BE2C (cell line): ENCODE results near the gene CSNK1G3.

Source experiments
- DNase-seq: peaks from one replicate; pipeline ENCODE4 v3.0.0-alpha.2; 2020
- H3K27me3 ChIP-seq: fragments of 250-450 bp; sonication (Bioruptor Pico); 2 replicates; pipeline ENCODE4 v1.5.1; 2020; ENCODE audit warnings: mild to moderate bottlenecking
- H3K36me3 ChIP-seq: fragments of 250-450 bp; sonication (Bioruptor Pico); 2 replicates; pipeline ENCODE4 v1.5.1; 2020; ENCODE audit warnings: mild to moderate bottlenecking
- H3K4me1 ChIP-seq: fragments of 250-450 bp; sonication (Bioruptor Pico); 2 replicates; pipeline ENCODE4 v1.5.1; 2020
- H3K4me3 ChIP-seq: 2 replicates; pipeline ENCODE4 v1.5.1; 2011; ENCODE audit warnings: low read depth, low read length
- H3K9me3 ChIP-seq: fragments of 250-450 bp; sonication (Bioruptor Pico); 2 replicates; pipeline ENCODE4 v1.5.1; 2020
- CTCF ChIP-seq: IDR thresholded peaks from 2 replicates; pipeline ENCODE4 v1.5.1; 2012; ENCODE audit warnings: mild to moderate bottlenecking, low read depth, low read length

Gene CSNK1G3

DNA sequence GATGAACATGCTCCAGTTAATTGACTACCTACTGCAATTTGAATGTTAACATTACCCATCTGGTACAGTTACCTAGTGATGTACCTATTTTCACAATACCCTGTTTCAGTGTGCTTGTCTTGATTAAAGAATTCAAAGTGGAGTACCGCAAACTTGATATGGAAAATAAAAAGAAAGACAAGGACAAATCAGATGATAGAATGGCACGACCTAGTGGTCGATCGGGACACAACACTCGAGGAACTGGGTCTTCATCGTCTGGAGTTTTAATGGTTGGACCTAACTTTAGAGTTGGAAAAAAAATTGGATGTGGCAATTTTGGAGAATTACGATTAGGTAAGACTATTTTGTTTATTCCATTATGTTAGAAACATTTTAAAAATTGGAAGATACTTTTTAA, 33.5 kb downstream of the CSNK1G3 start:
- TF ChIP-seq CTCF, result peak; percentile 85
- Histone ChIP-seq H3K4me1 (peaks cover 3% of the 10 kb centered on the region), H3K36me3 (no peaks in the 10 kb centered on the region), H3K4me3 (no peak overlapping the region), H3K27me3 (no peaks in the 10 kb centered on the region), H3K9me3 (no peaks in the 10 kb centered on the region)
- DNase-seq, result peak; percentile 58

- DNase-seq, result no peak
- no peaks in the 10 kb centered on the region for H3K27me3 ChIP-seq
- H3K4me3 ChIP-seq, result no peak overlapping the region
- no peaks in the 10 kb centered on the region for H3K36me3 ChIP-seq
- peaks cover 3% of the 10 kb centered on the region for H3K4me1 ChIP-seq
- H3K9me3 ChIP-seq, result no peaks in the 10 kb centered on the region
- no peak for TF ChIP-seq CTCF
Measured at GRCh38 chr5:123546657-123547056, 34.7 kb downstream of the CSNK1G3 start.

GRCh38 chr5:123549256-123549904, 37.4 kb downstream of the CSNK1G3 start:
- H3K9me3 ChIP-seq, result no peaks in the 10 kb centered on the region
- no peak overlapping the region for H3K4me3 ChIP-seq
- H3K27me3 ChIP-seq, result no peaks in the 10 kb centered on the region
- TF ChIP-seq CTCF, result no peak
- H3K4me1 ChIP-seq, result peaks cover 4% of the 10 kb centered on the region; the same call in 1 of the 2 replicates
- H3K36me3 ChIP-seq, result no peaks in the 10 kb centered on the region
- no peak for DNase-seq

DNA sequence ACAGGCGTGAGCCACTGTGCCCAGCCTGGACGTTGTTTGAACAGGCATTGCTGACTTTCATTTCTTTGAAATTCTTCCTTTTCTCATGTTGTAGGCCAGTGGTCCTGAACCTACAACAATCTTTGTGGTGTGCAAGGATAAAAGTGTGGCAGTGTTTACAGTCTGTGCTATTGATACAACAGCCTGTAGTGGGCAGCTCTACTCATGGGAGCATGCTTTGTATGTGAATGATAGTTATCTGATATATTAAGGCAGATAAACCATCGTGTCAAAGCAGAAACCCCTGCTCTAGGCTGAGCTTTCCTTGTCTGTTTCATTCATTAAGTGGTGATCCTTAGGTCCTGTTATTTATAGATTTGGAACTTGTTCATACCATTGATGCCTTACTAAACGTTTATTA, 42.6 kb downstream of the CSNK1G3 start:
- H3K27me3 ChIP-seq, result no peaks in the 10 kb centered on the region
- TF ChIP-seq CTCF, result no peak; the same call in 1 of the 2 replicates
- H3K4me3 ChIP-seq, result no peak overlapping the region
- 0 out of 2 replicates have a peak, but pooled peaks cover 4% of the 10 kb centered on the region for H3K4me1 ChIP-seq
- H3K9me3 ChIP-seq, result no peaks in the 10 kb centered on the region
- peaks cover 6% of the 10 kb centered on the region; the same call in 1 of the 2 replicates for H3K36me3 ChIP-seq
- DNase-seq, result no peak

DNA sequence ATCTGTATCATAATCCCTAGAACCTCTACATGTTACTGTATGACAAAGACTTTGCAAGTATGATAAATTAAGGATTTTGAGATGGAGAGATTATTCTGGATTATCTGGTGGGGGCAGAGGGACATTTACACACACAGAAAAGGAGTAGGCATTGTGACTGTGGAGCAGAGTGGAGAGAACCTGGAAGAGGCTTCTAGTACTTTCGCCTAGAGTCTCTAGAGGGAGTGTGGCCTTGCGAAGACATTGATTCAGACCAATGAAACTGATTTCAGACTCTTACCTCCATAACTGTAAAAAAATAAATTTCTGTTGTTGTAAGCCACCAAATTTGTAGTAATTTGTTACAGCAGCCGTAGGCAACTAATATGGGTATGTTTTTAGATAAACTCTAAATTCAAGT, 45.9 kb downstream of the CSNK1G3 start:
- Histone ChIP-seq H3K9me3 (no peaks in the 10 kb centered on the region), H3K4me3 (no peak overlapping the region), H3K4me1 (0 out of 2 replicates have a peak, but pooled peaks cover 4% of the 10 kb centered on the region), H3K27me3 (no peaks in the 10 kb centered on the region), H3K36me3 (peaks cover 6% of the 10 kb centered on the region; the same call in 1 of the 2 replicates)
- no peak for DNase-seq
- TF ChIP-seq CTCF, result peak; percentile 5; the same call in 1 of the 2 replicates

DNA sequence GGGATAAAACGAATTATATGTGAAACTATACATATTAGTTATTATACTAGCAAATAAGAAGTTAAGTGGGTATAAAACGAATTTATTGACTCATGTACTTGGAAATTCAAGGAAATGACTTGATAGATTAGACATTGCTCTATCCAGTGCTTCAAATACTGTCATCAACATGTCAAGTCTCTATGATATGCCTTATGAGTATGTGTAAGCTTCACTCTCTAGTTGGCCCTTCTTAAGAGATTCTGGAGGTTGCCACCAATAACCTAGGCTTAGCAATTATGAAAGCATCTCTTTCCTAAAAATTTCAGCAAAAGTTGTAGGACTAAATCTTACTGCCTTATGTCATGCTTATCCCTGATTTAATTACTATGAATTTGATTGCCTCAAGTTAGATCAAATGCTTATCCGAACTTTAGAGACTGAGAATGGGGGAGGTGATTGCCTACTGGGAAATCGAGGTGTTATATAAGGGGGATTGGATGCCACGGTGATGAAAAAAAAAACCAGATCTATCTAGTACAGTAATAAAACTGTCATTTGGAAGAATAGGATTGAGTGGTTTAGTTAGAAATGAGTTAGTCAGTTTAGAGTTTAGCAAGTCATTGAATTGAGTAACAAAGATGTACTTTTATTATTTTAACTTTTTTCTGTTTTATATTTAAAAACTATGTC, 46.9 kb downstream of the CSNK1G3 start:
- DNase-seq, result no peak
- H3K4me3 ChIP-seq, result no peak overlapping the region
- H3K27me3 ChIP-seq, result no peaks in the 10 kb centered on the region
- no peaks in the 10 kb centered on the region for H3K9me3 ChIP-seq
- H3K4me1 ChIP-seq, result 0 out of 2 replicates have a peak, but pooled peaks cover 4% of the 10 kb centered on the region
- peaks cover 6% of the 10 kb centered on the region; the same call in 1 of the 2 replicates for H3K36me3 ChIP-seq
- no peak for TF ChIP-seq CTCF
